Spinal cord (tissue), 10 donors: ENCODE data around the gene FAAP100. TPM values are rescaled to one million over a fixed set of nuclear protein-coding genes. Genes with fewer than 3 reads are reported as not detected.
"Not testable (repeated sequence)": the region's sequence is repeated elsewhere in the genome, so short reads cannot be mapped to it uniquely, and the experiment has no call there.

ENCODE experiments used
- DNase-seq, 6 donors: peaks; one replicate each; pipeline versions ENCODE4 v3.0.0 to v3.0.0-alpha.2; 2013 to 2015; ENCODE audit warnings: low spot score in 6 of 6, low read depth in 4 of 6
- H3K27ac ChIP-seq: one replicate; pipeline ENCODE4 v1.5.1; 2013; ENCODE audit warnings: low read depth, low read length, control low read depth
- H3K27me3 ChIP-seq: one replicate; pipeline ENCODE4 v1.6.1; 2013; ENCODE audit warnings: low read length; ENCODE audit not compliant: control insufficient read depth, insufficient read depth
- H3K36me3 ChIP-seq: one replicate; pipeline ENCODE4 v1.6.1; 2013; ENCODE audit warnings: low read length; ENCODE audit not compliant: control insufficient read depth, insufficient read depth
- H3K4me1 ChIP-seq: one replicate; pipeline ENCODE4 v1.6.1; 2013; ENCODE audit warnings: low read length; ENCODE audit not compliant: control insufficient read depth, insufficient read depth
- H3K4me3 ChIP-seq: one replicate; pipeline ENCODE4 v1.5.1; 2013; ENCODE audit warnings: low read depth, low read length, control low read depth
- H3K9me3 ChIP-seq: one replicate; pipeline ENCODE4 v1.6.1; 2013; ENCODE audit warnings: low read length; ENCODE audit not compliant: control insufficient read depth, insufficient read depth
- WGBS: methylation state at CpG from one replicate; pipeline ENCODE4 v1.1.5; 2013; ENCODE audit warnings: missing lambda C conversion rate; ENCODE audit not compliant: insufficient coverage; 5-methylcytosine and 5-hydroxymethylcytosine counted together
- polyA plus RNA-seq, 2 donors: library from polyadenylated mRNA; unstranded; fragments of 120-200 nt; gene quantifications; one replicate each; pipeline ENCODE4 v1.2.1, GENCODE V29; 2013; ENCODE audit not compliant: insufficient read length in 2 of 2
- total RNA-seq, 2 donors: library from RNA; depleted of rRNA in 1 of 2; stranded (reverse); fragments of 120-200 nt in 1 of 2; fragments of >200 nt in 1 of 2; gene quantifications; one replicate each; pipeline versions ENCODE4 v1.2.3 to v1.2.4, GENCODE V29; 2013 to 2014
- donor health status: healthy.

The FAAP100 gene
- total and polyA plus RNA-seq, 4 donors = 16.9 to 70.9 (median 39.2) TPM

DNA sequence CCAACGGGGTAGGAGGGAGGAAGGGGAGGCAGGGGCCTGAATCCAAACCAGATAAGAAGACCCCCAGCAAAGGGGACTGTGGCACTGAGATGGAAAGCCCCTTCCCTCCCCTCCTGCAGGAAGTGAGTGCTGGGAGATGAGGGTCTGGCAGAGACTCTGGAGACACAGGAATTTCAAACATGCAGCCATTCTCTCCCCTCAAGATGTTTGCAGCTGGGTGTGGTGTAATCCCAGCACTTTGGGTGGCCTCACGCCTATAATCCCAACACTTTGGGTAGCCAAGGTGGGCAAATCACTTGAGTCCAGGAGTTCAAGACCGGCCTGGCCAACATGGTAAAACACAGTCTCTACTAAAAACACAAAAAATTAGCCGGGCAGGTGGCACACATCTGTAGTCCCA lies 33.9 kb upstream of the FAAP100 start:
- DNase-seq = no peak
- 93% methylated on average over 3 of the region's 4 CpGs for WGBS
- H3K4me3 ChIP-seq = no peak overlapping the region
- H3K27ac ChIP-seq = no peak overlapping the region
- H3K36me3 ChIP-seq = peaks cover 83% of the 10 kb centered on the region
- peaks cover 10% of the 10 kb centered on the region for H3K4me1 ChIP-seq
- H3K27me3 ChIP-seq = no peaks in the 10 kb centered on the region
- no peaks in the 10 kb centered on the region for H3K9me3 ChIP-seq

DNA sequence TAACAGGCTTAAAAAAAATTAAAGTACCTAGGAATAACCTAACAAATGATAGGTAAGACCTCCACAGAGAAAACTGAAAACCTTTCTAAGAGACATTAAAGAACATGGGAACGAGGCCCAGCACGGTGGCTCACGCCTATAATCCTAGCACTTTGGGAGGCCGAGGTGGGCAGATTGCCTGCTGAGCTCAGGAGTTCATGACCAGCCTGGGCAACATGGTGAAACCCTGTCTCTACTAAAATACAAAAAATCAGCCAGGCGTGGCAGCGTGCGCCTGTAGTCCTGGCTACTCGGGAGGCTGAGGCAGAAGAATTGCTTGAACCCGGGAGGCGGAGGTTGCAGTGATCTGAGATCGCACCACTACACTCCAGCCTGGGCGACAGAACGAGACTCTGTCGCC lies 32.6 kb upstream of the FAAP100 start:
- 87% methylated on average over 11 of the region's 14 CpGs for WGBS
- H3K9me3 ChIP-seq = not testable (repeated sequence)
- H3K36me3 ChIP-seq = peaks cover 81% of the 10 kb centered on the region

DNA sequence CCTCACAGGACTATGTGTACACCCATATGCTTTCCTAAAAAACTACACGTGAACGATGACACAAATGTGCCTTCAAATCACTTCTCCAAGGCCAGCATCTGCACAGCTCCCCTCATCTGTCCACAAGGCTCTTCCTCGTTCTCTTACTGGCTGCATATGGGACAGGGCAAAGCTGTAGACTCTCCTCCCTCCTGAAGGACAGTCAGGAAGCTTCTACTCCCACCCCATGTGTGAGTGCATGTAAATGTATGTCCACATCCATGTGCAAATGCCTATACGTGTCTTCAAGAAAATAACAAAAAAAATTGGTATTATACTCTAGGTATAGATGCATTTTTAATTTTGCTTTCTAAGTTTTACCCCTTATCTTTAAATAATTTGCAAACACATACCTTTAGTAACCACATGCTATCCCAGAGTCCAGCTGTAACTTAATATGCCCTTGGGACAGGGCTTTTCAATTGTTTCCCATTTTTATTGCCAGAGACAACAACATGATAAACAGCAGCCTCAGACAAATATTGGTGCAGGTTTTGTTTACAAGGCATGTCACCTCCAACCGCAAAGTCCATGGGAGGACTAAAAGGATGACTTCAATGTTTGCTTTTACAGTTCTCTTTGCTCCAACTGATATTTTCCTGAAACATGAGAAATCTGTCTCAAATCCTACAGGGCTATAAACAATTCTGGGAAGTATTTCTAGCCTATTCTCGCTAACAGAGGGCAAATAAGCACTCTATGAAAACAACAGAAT lies 31.6 kb upstream of the FAAP100 start:
- 83% methylated on average over 4 of the region's 6 CpGs for WGBS
- H3K27ac ChIP-seq = no peak overlapping the region
- DNase-seq = peak in 1 of 6 donors; percentile 42
- H3K4me3 ChIP-seq = no peak overlapping the region
- peaks cover 10% of the 10 kb centered on the region for H3K4me1 ChIP-seq
- H3K36me3 ChIP-seq = peaks cover 81% of the 10 kb centered on the region
- H3K27me3 ChIP-seq = no peaks in the 10 kb centered on the region
- H3K9me3 ChIP-seq = no peaks in the 10 kb centered on the region

More for the DNA sequence above, 32.6 kb upstream of the FAAP100 start:
- not testable (repeated sequence) for H3K4me3 ChIP-seq, H3K27me3 ChIP-seq, H3K27ac ChIP-seq, DNase-seq
- H3K4me1 ChIP-seq = peaks cover 10% of the 10 kb centered on the region

DNA sequence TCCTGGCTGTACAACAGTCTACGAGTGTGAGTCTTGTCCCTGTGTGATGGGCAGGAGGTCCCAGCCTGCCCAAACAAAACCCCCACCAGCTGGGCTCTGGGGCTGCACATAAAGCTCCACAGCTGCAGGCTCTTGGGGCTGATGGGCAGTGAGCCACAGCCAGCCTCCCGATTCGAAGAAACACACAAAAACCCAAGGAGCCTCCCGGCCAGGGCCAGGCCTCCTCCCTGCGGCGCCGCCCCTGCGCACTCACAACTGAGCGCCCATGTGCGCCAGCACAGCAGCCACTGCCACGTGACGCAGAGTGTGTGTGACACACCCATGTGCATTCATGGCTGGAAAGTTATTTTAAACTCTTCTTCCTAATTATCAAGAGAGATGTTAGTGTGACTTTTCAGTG lies 30.6 kb upstream of the FAAP100 start:
- no peak overlapping the region for H3K27ac ChIP-seq
- DNase-seq = peak in 1 of 6 donors; percentile 51
- no peak overlapping the region for H3K4me3 ChIP-seq
- peaks cover 78% of the 10 kb centered on the region for H3K36me3 ChIP-seq
- no peaks in the 10 kb centered on the region for H3K27me3 ChIP-seq
- 84% methylated on average over 10 of the region's 12 CpGs for WGBS
- H3K9me3 ChIP-seq = no peaks in the 10 kb centered on the region
- H3K4me1 ChIP-seq = peaks cover 10% of the 10 kb centered on the region

DNA sequence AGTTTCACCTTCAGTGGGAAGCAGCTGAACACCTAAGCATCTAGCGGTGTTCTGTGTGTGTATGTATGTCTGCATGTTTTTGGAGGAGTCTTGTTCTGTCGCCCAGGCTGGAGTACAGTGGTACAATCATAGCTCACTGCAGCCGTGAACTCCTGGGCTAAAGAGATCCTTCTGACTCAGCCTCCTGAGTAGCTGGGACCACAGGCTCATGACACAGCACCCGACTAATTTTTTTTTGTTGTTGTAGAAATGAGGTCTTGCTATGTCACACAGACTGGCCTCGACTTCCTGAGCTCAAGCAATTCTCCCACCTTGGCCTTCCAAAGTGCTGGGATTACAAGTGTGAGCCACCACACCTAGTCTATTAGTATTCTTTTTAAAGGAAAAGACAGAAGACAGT lies 30.2 kb upstream of the FAAP100 start:
- peaks cover 78% of the 10 kb centered on the region for H3K36me3 ChIP-seq
- peak overlapping the region; percentile 7 for H3K27ac ChIP-seq
- no peak for DNase-seq
- H3K4me1 ChIP-seq = peaks cover 14% of the 10 kb centered on the region
- H3K9me3 ChIP-seq = no peaks in the 10 kb centered on the region
- no peak overlapping the region for H3K4me3 ChIP-seq
- H3K27me3 ChIP-seq = no peaks in the 10 kb centered on the region
- WGBS = 97% methylated on average over 3 of the region's 5 CpGs

DNA sequence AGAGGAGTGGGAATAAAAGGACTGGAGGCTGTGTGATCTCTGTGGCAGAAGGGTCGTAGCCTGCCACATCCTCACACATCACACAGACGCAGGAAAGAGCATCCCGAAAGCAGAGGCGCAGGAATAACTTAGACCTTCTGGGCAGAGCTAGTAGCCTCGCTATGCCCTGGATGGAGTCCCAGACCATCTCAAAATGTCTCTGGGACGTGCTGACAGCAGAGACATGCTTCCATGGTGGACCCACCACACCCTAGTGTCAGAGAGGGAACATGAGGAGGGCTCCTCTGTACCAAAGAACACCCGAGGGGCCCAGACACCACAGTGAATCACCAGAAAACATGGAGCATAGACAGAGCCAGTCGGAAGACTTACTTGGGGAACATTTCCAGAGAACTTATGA lies 29.6 kb upstream of the FAAP100 start:
- Histone ChIP-seq H3K27ac (no peak overlapping the region), H3K4me1 (peaks cover 17% of the 10 kb centered on the region), H3K36me3 (peaks cover 80% of the 10 kb centered on the region), H3K9me3 (no peaks in the 10 kb centered on the region), H3K27me3 (no peaks in the 10 kb centered on the region), H3K4me3 (no peak overlapping the region)
- 92% methylated on average over 8 of the region's 8 CpGs for WGBS
- DNase-seq = no peak

DNA sequence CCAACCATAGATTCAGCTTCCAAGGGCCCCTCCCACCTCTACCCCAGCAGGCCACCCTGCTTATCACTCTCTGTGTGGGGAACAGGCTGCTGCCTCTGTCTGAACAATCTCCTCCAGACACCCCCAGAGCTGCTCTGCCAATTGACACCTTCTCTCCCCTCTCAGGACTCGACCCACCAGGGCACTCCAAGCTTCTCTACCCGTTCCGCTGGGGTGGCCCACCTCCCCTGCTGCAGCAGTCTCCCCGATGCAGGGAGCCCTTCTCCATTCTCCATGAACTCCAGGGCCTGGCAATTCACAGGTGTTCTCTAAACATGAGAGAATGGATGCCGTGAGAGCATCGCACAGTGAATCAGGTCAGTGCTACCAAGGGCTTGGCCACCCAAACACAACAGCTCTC lies 28.3 kb upstream of the FAAP100 start:
- Histone ChIP-seq H3K4me3 (no peak overlapping the region), H3K27ac (no peak overlapping the region), H3K36me3 (peaks cover 71% of the 10 kb centered on the region)

DNA sequence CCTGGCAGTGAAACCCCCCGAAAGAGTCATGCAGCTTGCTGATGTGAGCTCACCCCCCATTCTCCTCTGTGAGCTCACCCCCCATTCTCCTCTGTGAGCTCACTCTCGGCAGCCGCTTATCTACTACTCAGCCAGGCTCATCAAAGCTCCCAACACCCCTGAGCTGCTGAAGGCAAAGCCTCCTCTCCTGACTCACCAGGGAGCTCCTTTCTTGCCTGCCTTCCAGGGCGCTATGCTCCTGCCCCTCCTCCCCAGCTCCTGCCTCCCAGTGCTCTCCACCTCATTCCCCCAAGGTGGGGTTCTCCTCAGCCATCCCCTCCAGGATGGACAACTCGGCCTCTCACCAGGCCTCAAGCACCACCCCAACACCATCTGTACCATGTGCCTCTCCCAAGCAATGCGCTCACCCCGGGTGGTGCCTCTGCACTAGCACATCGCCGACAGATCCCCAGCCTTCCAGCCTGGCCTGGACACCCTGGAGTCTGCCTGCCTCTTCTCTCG lies 27.7 kb upstream of the FAAP100 start:
- DNase-seq = no peak
- WGBS = 90% methylated on average over 10 of the region's 10 CpGs
- Histone ChIP-seq H3K4me1 (peaks cover 24% of the 10 kb centered on the region), H3K36me3 (peaks cover 73% of the 10 kb centered on the region), H3K27me3 (no peaks in the 10 kb centered on the region), H3K9me3 (no peaks in the 10 kb centered on the region), H3K27ac (no peak overlapping the region), H3K4me3 (no peak overlapping the region)

More for the DNA sequence above, 28.3 kb upstream of the FAAP100 start:
- peaks cover 20% of the 10 kb centered on the region for H3K4me1 ChIP-seq
- H3K27me3 ChIP-seq = no peaks in the 10 kb centered on the region
- no peak for DNase-seq
- H3K9me3 ChIP-seq = no peaks in the 10 kb centered on the region
- 98% methylated on average over 6 of the region's 6 CpGs for WGBS

DNA sequence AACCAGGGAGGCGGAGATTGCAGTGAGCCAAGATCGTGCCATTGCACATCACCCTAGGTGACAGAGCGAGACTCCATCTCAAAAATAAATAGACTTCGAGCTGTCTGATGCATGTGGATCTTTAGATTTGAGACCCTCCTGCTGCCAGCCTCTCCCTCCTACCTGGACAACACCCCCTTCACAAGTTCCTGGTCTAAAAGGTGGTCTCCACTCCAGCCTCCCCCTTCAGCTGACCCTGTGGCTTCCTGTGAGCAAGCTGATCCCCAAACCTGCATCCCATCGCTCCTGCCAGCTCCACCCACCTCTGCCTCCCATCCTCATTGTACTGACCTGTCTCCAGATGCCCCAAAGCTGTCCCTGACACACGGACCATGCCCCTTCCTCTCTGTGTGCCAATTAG lies 27.1 kb upstream of the FAAP100 start:
- Histone ChIP-seq H3K4me3 (no peak overlapping the region), H3K27me3 (no peaks in the 10 kb centered on the region), H3K4me1 (peaks cover 27% of the 10 kb centered on the region), H3K36me3 (peaks cover 76% of the 10 kb centered on the region), H3K27ac (no peak overlapping the region), H3K9me3 (no peaks in the 10 kb centered on the region)
- 97% methylated on average over 4 of the region's 6 CpGs for WGBS
- DNase-seq = no peak
